ACC112 (cell line): Measurements from ENCODE around the gene CASP7.

Experiments used
- H2AFZ ChIP-seq: fragments of 200-600 bp; sonication (generic); one replicate; pipeline ENCODE4 v1.6.0; 2017; ENCODE audit warnings: antibody characterized with exemption, low read length; ENCODE audit not compliant: unreplicated experiment
- H3K27ac ChIP-seq: fragments of 200-600 bp; sonication (generic); 2 replicates; pipeline ENCODE4 v1.5.1; 2014; ENCODE audit warnings: low read depth, mild to moderate bottlenecking, antibody characterized with exemption, low read length, moderate library complexity
- H3K27me3 ChIP-seq: fragments of 200-600 bp; sonication (generic); 2 replicates; pipeline ENCODE4 v1.6.1; 2014; ENCODE audit warnings: mild to moderate bottlenecking, antibody characterized with exemption, low read length, moderate library complexity, mixed read lengths; ENCODE audit not compliant: insufficient read depth
- H3K36me3 ChIP-seq: fragments of 200-600 bp; sonication (generic); 2 replicates; pipeline ENCODE4 v1.6.1; 2016; ENCODE audit warnings: mild to moderate bottlenecking, antibody characterized with exemption, low read length, moderate library complexity, mixed read lengths; ENCODE audit not compliant: insufficient read depth
- H3K4me1 ChIP-seq: fragments of 200-600 bp; sonication (generic); one replicate; pipeline ENCODE4 v1.6.1; 2016; ENCODE audit warnings: low read length, mixed read lengths; ENCODE audit not compliant: insufficient read depth, unreplicated experiment, control insufficient read depth
- H3K4me3 ChIP-seq: fragments of 200-600 bp; sonication (generic); 2 replicates; pipeline ENCODE4 v1.5.1; 2014; ENCODE audit warnings: mild to moderate bottlenecking, low read depth, low read length
- H3K79me2 ChIP-seq: fragments of 200-600 bp; sonication (generic); one replicate; pipeline ENCODE4 v1.6.0; 2016; ENCODE audit warnings: low read length; ENCODE audit not compliant: control insufficient read depth, unreplicated experiment, insufficient read depth

Gene CASP7

DNA sequence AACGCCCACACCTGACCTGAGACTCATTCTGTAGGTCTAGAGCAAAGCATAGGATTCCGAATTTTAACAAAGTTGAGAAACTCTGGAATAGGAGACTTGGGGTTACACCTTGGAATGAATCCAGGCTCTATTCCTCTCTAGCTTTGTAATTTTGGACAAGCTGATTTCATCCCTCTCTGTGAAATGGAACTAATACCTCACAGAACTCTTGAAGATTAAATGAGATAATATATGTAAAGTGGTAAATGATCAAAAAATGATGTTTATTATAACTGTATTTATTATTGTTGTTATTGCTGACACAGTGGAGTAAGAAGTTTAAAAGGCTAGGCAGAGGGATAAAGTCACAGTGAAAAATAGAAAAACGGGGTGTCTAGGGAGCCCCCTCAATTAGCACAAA is 32.3 kb downstream of the CASP7 start:
- peaks cover 3% of the 10 kb centered on the region for H3K79me2 ChIP-seq
- no peak overlapping the region for H3K27ac ChIP-seq
- H3K4me3 ChIP-seq, result no peak overlapping the region
- H3K4me1 ChIP-seq, result peaks cover 14% of the 10 kb centered on the region
- H3K27me3 ChIP-seq, result no peaks in the 10 kb centered on the region
- H3K36me3 ChIP-seq, result no peaks in the 10 kb centered on the region
- no peak overlapping the region for H2AFZ ChIP-seq

DNA sequence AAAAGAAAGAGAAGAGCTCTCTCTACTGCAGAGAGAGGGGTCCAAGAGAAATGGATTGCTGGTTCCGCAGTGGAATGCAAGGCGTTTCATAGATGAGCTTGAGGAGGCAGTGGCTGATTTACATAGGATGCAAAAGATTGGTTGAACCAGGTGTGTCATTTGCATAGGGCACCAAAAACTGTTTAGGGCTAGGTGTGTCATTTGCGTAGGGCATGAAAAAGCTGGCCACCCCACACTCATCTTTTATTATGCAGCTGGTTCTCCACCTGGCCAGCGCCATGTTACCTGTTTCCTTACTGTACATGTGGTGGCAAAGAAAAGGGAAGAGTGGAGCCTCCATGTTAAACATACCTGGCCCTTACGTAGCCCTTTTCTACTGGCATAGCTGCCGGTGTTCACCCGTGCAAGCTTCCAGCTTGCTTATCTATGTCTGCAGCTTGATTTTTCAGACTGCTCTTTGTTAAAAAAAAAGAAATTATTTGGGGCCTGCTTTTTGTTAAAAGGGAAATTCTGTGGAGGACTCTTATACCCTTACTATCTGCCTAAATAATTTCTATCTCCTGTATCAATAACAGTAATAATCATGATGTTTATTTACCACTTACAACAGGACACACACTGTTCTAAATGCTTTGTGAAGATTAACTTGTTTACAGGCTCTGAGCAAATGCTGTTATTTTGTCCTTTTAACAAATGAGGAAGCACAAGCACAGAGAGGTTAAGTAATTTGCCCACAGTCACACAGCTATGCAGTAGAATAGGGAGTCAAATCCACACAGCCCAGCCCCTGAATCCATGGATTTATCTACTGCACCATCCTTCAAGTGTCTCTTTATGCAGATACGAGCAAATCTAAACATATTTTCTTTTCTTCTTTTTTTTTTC is 33.3 kb downstream of the CASP7 start:
- Histone ChIP-seq H3K27ac (no peak overlapping the region), H3K4me1 (peaks cover 14% of the 10 kb centered on the region), H3K79me2 (peaks cover 3% of the 10 kb centered on the region), H3K4me3 (no peak overlapping the region), H2AFZ (no peak overlapping the region), H3K27me3 (no peaks in the 10 kb centered on the region), H3K36me3 (0 out of 2 replicates have a peak, but pooled peaks cover 3% of the 10 kb centered on the region)

DNA sequence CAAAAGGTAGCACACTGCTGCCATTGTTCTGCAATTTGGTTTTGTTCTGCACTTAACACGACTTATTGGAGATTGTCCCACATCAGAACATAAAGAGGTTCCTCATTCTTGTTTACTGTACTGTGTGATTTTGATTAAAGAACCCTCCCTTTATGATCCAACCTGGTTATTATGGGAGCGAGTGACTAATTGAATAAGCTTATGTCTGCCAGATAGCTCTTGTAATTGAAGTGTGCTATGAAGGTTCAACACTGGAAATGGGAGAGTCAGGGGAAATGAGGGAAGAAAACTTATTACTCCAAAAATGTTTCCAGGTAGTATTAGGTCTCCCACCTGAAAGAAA is 33.9 kb downstream of the CASP7 start:
- 0 out of 2 replicates have a peak, but pooled peaks cover 5% of the 10 kb centered on the region for H3K36me3 ChIP-seq
- H3K79me2 ChIP-seq, result no peaks in the 10 kb centered on the region
- no peaks in the 10 kb centered on the region for H3K27me3 ChIP-seq
- peaks cover 14% of the 10 kb centered on the region for H3K4me1 ChIP-seq
- H3K27ac ChIP-seq, result no peak overlapping the region
- no peak overlapping the region for H3K4me3 ChIP-seq
- no peak overlapping the region for H2AFZ ChIP-seq

DNA sequence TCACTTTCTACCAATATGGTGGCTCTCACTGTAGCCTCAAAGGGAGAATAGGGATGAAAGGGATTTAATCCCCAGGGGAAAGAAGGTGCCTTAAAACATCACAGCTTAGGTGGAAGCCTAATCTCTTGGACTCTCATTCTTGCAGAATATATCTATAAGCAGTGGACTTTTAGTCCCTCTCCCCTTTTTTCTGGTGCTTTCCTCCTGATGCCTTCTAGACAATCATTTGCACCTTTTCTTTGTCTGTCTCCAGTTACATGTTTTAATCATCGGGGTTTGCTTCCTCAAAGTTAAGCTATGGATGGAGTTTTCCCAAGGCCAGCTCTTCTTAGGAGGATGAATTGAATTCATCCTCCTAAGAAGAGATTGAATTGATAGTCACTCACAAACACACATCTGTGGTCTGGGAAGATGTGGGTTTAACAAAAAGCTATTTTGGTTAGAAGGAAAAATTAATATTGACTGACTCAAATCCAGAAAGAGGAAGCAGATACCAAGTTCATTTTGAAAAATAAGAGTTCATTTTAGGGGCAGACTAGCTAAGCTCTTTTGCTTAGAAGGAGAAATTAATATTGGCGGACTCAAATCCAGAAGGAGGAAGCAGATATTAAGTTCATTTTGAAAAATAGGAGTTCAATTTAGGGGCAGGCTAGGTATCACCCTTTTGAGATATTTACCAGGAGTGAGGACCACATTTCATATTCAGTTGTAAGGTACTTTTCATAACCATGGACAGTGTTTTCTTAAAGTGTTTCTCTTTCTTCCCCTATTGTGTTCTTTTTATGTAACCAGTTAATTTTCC is 36.6 kb downstream of the CASP7 start:
- H3K79me2 ChIP-seq, result no peaks in the 10 kb centered on the region
- no peak overlapping the region for H3K27ac ChIP-seq
- no peaks in the 10 kb centered on the region for H3K27me3 ChIP-seq
- 0 out of 2 replicates have a peak, but pooled peaks cover 6% of the 10 kb centered on the region for H3K36me3 ChIP-seq
- H2AFZ ChIP-seq, result no peak overlapping the region
- H3K4me3 ChIP-seq, result no peak overlapping the region
- H3K4me1 ChIP-seq, result no peaks in the 10 kb centered on the region

DNA sequence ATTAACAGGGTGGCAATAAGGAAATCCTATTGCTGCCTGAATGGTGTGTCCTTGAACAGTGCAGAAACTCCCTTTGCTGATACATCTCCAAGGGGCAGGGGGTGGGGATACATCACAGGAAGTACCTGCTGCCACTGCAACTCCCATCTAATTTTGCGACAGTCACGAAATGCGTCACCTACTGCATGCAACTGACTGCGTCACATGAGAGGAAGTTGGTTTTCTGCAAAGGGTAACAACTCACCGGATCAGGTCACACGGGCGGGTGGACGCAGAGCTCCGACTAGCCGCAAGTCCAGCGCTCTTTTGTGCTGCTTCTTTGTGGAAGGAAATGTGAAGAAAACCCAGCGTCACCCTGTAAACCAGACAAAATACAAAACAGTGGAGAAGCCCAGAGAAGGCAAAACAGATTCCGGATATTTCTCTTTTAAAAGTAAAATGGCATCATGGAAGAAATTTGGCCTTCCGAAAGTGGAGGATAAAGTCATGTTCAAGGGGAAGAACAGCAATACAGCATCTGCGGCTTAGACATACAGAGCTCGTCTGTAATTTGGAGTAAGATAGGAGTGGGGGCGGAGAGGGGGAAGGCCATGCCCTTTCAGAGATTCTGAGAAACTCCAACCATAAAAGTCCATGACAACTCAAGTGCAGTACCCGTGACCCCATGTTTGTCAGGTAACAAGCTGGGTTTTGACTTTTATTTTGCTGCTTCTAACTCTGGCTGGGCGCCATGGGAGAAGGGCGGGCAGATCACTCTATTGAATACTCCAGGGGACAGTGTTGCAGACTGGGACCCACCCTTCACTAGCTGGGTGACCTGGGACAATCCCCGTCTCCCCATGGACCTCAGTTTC is 39.5 kb downstream of the CASP7 start:
- H3K79me2 ChIP-seq, result no peaks in the 10 kb centered on the region
- no peaks in the 10 kb centered on the region for H3K4me1 ChIP-seq
- 0 out of 2 replicates have a peak, but pooled peaks cover 6% of the 10 kb centered on the region for H3K36me3 ChIP-seq
- H3K27ac ChIP-seq, result no peak overlapping the region
- no peaks in the 10 kb centered on the region for H3K27me3 ChIP-seq
- H3K4me3 ChIP-seq, result no peak overlapping the region
- H2AFZ ChIP-seq, result no peak overlapping the region

DNA sequence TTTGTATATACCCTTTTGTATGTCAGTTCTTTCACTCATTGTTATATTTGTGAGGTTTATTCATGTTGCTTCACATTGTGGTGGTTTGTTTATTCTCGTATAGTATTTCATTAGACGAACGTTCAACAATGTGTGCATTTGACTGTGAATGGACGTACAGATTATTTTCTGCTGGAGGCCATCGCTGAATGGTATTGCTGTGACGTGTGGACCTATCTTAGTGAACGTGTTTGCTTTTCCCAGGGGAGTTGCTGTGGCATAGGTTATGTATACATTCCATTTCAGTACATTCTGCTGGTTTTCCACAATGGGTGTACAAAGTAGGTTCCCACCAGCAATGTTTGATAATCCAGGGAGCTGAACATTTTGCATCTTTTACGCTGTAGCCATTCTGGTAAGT is 40.7 kb downstream of the CASP7 start:
- no peak overlapping the region for H3K4me3 ChIP-seq
- H3K79me2 ChIP-seq, result no peaks in the 10 kb centered on the region
- H3K36me3 ChIP-seq, result 0 out of 2 replicates have a peak, but pooled peaks cover 6% of the 10 kb centered on the region
- no peaks in the 10 kb centered on the region for H3K4me1 ChIP-seq
- H3K27ac ChIP-seq, result no peak overlapping the region
- no peaks in the 10 kb centered on the region for H3K27me3 ChIP-seq
- no peak overlapping the region for H2AFZ ChIP-seq

DNA sequence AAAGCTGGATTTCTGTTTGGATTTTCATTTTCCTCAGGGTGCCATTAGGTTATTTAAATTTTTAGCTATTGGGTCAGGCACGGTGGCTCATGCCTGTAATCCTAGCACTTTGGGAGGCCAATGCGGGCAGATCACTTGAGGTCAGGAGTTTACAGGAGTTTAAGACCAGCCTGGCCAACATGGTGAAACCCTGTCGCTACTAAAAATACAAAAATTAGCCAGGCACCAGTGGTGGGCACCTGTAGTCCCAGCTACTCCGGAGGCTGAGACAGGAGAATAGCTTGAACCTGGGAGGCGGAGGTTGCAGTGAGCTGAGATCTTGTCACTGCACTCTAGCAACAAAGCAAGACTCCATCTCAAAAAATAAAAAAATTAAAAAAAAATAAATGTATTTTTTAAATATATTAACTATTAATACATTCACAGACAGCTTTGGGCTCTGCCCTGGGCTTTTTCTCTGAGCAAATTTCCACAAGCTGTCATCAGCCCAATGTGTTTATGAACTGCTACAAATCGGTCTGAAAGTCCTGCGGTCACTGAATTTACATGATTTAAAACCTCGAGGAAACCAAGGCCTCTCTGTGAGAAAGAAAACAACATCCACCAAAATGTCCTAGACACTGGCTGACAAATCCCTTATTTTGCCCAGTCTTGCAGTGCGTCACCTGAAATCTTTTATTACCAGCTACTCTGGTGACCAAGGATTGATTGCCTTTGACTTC is 52.6 kb downstream of the CASP7 start:
- no peak overlapping the region for H3K4me3 ChIP-seq
- peaks cover 22% of the 10 kb centered on the region for H3K36me3 ChIP-seq
- H3K4me1 ChIP-seq, result peaks cover 4% of the 10 kb centered on the region
- no peaks in the 10 kb centered on the region for H3K79me2 ChIP-seq
- H3K27me3 ChIP-seq, result peaks cover 19% of the 10 kb centered on the region; the same call in 1 of the 2 replicates
- no peak overlapping the region for H2AFZ ChIP-seq
- H3K27ac ChIP-seq, result no peak overlapping the region

DNA sequence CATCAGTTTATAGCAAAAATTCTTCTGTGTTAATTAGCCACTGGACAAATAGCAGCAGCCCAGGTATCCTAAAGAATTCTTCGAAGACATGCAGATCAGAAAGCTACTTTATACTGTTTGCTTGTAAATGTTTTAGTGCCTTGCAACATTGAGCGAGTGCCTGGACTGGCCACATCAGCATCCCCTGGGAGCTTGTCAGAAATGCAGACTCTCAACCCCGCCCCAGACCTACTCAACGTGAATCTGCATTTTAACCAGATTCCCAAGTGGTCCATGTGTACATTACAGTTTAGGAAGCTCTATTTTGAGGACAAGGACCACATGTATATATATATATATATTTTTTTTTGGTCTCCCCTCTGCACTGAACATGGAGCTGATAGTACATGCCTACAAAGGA is 53.3 kb downstream of the CASP7 start:
- Histone ChIP-seq H3K79me2 (no peaks in the 10 kb centered on the region), H2AFZ (no peak overlapping the region), H3K4me1 (peaks cover 4% of the 10 kb centered on the region), H3K4me3 (no peak overlapping the region), H3K36me3 (peaks cover 20% of the 10 kb centered on the region), H3K27me3 (peaks cover 22% of the 10 kb centered on the region), H3K27ac (no peak overlapping the region)

DNA sequence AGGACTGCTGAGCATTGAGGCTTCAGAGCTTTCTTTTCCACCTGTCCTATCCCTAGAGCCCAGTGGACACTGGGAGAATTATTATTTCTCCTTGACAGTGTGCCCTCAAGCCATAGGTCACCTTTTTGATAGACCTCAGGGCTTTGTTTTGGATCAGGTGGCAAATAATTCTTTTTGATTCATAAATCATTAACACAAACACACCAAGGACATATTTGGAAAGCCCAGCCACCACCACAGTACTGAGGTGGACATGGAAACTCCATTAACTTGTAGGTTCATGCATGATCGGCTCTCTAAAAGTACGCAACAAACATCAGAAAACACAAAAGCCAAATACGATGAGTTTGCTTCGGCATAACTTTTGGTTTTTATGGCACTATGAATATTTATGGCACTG is 53.9 kb downstream of the CASP7 start:
- Histone ChIP-seq H3K79me2 (no peaks in the 10 kb centered on the region), H3K4me1 (peaks cover 4% of the 10 kb centered on the region), H3K4me3 (no peak overlapping the region), H3K36me3 (peaks cover 19% of the 10 kb centered on the region), H2AFZ (no peak overlapping the region), H3K27me3 (peaks cover 29% of the 10 kb centered on the region), H3K27ac (no peak overlapping the region)

DNA sequence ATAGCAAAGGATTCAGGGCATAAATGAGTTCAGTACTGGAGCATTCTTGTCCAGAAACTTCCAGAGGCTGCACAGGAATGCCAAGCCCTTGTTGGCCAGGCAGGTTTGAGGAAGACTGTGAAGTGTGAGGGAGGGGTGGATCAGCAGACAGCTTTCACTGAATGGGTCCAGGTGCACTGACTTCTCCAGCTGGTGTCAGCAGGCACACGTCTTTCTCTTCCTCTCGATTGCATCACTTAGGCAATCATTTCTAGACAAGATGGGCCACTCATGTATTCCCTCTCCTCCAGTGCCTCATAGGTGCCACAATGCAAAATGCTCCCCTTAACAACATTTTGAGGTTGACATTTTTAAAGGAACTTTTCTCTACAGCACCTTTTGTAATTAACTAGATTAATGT is 56.2 kb downstream of the CASP7 start:
- H3K4me3 ChIP-seq, result no peak overlapping the region

More for the DNA sequence above, 56.2 kb downstream of the CASP7 start:
- Histone ChIP-seq H2AFZ (no peak overlapping the region), H3K36me3 (no peaks in the 10 kb centered on the region), H3K27me3 (peaks cover 42% of the 10 kb centered on the region), H3K27ac (no peak overlapping the region), H3K4me1 (peaks cover 4% of the 10 kb centered on the region), H3K79me2 (no peaks in the 10 kb centered on the region)
